CD4-positive, alpha-beta T cell (primary cell): ENCODE measurements around the gene FKBP15. TPM values are rescaled to one million over a fixed set of nuclear protein-coding genes. Genes with fewer than 3 reads are reported as not detected.

Experiments used
- ATAC-seq: fragments of 200-7000 bp; cut with Tn5 transposase; one replicate; pipeline ENCODE4 v1.10.0; 2022; ENCODE audit warnings: mild to moderate bottlenecking; ENCODE audit not compliant: poor library complexity
- CTCF ChIA-PET: fragments of 350-600 bp; sonication (Branson Sonifier 250); formaldehyde crosslinking; loops from one replicate; lab custom pipeline; 2021; ENCODE audit warnings: antibody characterized with exemption, inconsistent platforms; lab: Charles Lee
- POLR2A ChIA-PET: fragments of 350-600 bp; sonication (Branson Sonifier 250); formaldehyde crosslinking; loops from one replicate; lab custom pipeline; 2021; ENCODE audit warnings: antibody characterized with exemption, inconsistent platforms; lab: Charles Lee
- DNase-seq, 14 experiments: peaks; one replicate each; pipeline ENCODE4 v3.0.0-alpha.2; 2013 to 2020; ENCODE audit warnings: mixed read lengths in 2 of 14
- H3K27ac ChIP-seq, 2 donors: one replicate each; pipeline versions ENCODE4 v1.5.1 to v1.7.0; 2013; ENCODE audit warnings: low read length in 2 of 2, low read depth in 1 of 2, mild to moderate bottlenecking in 1 of 2
- H3K27me3 ChIP-seq, 2 experiments: 1 replicate in 1 of 2; 2 replicates in 1 of 2; pipeline versions ENCODE4 v1.6.1 to v1.7.0; 2013; ENCODE audit warnings: low read length in 2 of 2, control low read depth in 1 of 2, mild to moderate bottlenecking in 1 of 2, moderate library complexity in 1 of 2; ENCODE audit not compliant: insufficient read depth in 2 of 2, control insufficient read depth in 1 of 2
- H3K36me3 ChIP-seq: one replicate; pipeline ENCODE4 v1.6.1; 2013; ENCODE audit warnings: low read length, control low read depth; ENCODE audit not compliant: insufficient read depth
- H3K4me1 ChIP-seq: one replicate; pipeline ENCODE4 v1.6.1; 2013; ENCODE audit warnings: low read length, control low read depth; ENCODE audit not compliant: insufficient read depth
- H3K4me3 ChIP-seq: one replicate; pipeline ENCODE4 v1.5.1; 2013; ENCODE audit warnings: mild to moderate bottlenecking, low read length, moderate library complexity
- H3K9me3 ChIP-seq, 2 experiments: 1 replicate in 1 of 2; 2 replicates in 1 of 2; pipeline versions ENCODE4 v1.6.1 to v1.7.0; 2013; ENCODE audit warnings: low read length in 2 of 2, mild to moderate bottlenecking in 2 of 2, control low read depth in 1 of 2, moderate library complexity in 1 of 2; ENCODE audit not compliant: control insufficient read depth in 1 of 2, insufficient read depth in 1 of 2
- H3K27ac Mint-ChIP-seq: one replicate; pipeline ENCODE4 v1.8.0; 2020; ENCODE audit warnings: mixed read lengths
- H3K27me3 Mint-ChIP-seq: one replicate; pipeline ENCODE4 v1.8.0; 2021; ENCODE audit warnings: mixed read lengths
- H3K36me3 Mint-ChIP-seq: one replicate; pipeline ENCODE4 v1.8.0; 2021; ENCODE audit warnings: low read depth, mixed read lengths
- H3K4me1 Mint-ChIP-seq: one replicate; pipeline ENCODE4 v1.8.0; 2021; ENCODE audit warnings: low read depth, mixed read lengths
- H3K4me3 Mint-ChIP-seq: one replicate; pipeline ENCODE4 v1.8.0; 2020; ENCODE audit warnings: mild to moderate bottlenecking, mixed read lengths
- H3K9me3 Mint-ChIP-seq: one replicate; pipeline ENCODE4 v1.8.0; 2020; ENCODE audit warnings: mixed read lengths
- intact Hi-C, 2 experiments: fragments of 100-400 bp; cut with DNase I in 1 of 2; cut with micrococcal nuclease in 1 of 2; formaldehyde crosslinking; loops; one replicate each; pipeline versions ENCODE4 v1.15.1 to v1.9.0; 2023 to 2025; cut with DNase I, micrococcal nuclease
- total RNA-seq, 174 experiments: library from RNA in 2 of 174; stranded (reverse) in 2 of 174; gene quantifications; one replicate each; pipeline ENCODE4 v1.2.3 and lab custom pipeline; 2021 to 2026
- TF ChIP-seq, protein P1 (sequence below): fragments of 200-600 bp; IDR thresholded peaks from one replicate; pipeline ENCODE4 v1.8.0; 2022; ENCODE audit warnings: antibody characterized with exemption, mild to moderate bottlenecking

Gene FKBP15
- total RNA-seq, 2 experiments from 2014 or later = 11.9 to 14.2 TPM

- Histone ChIP-seq H3K4me1 (no peaks in the 10 kb centered on the region), H3K27me3 (no peaks in the 10 kb centered on the region), H3K36me3 (peaks cover 86% of the 10 kb centered on the region), H3K9me3 (no peaks in the 10 kb centered on the region), H3K4me3 (no peak overlapping the region), H3K27ac (no peak overlapping the region)
- Mint-ChIP-seq H3K9me3 (no peaks in the 10 kb centered on the region), H3K4me3 (no peak overlapping the region), H3K4me1 (no peaks in the 10 kb centered on the region), H3K36me3 (peaks cover 97% of the 10 kb centered on the region), H3K27me3 (no peaks in the 10 kb centered on the region), H3K27ac (no peak overlapping the region)
- intact Hi-C loops = no loop called here
- CTCF ChIA-PET = interaction anchor here (1.8 kb wide), 1 partner anchor 15 kb away, joined by 5 read pairs; no protein-coding TSS in a partner anchor
- TF ChIP-seq, protein P1, sequence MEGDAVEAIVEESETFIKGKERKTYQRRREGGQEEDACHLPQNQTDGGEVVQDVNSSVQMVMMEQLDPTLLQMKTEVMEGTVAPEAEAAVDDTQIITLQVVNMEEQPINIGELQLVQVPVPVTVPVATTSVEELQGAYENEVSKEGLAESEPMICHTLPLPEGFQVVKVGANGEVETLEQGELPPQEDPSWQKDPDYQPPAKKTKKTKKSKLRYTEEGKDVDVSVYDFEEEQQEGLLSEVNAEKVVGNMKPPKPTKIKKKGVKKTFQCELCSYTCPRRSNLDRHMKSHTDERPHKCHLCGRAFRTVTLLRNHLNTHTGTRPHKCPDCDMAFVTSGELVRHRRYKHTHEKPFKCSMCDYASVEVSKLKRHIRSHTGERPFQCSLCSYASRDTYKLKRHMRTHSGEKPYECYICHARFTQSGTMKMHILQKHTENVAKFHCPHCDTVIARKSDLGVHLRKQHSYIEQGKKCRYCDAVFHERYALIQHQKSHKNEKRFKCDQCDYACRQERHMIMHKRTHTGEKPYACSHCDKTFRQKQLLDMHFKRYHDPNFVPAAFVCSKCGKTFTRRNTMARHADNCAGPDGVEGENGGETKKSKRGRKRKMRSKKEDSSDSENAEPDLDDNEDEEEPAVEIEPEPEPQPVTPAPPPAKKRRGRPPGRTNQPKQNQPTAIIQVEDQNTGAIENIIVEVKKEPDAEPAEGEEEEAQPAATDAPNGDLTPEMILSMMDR = no peak
- no peak for ATAC-seq
- DNase-seq = no peak
- POLR2A ChIA-PET = interaction anchor here (1.0 kb wide), 1 partner anchor 29 kb away, joined by 3 read pairs; the partner anchor contains the start of gene SLC31A2
Observed at GRCh38 chr9:113179839-113180238, 41.2 kb downstream of the FKBP15 start.

- ChIA-PET CTCF (no interaction called here), POLR2A (no interaction called here)
- Histone ChIP-seq H3K27ac (no peak overlapping the region), H3K36me3 (peaks cover 84% of the 10 kb centered on the region), H3K27me3 (no peaks in the 10 kb centered on the region), H3K9me3 (no peaks in the 10 kb centered on the region), H3K4me3 (no peak overlapping the region), H3K4me1 (no peaks in the 10 kb centered on the region)
- H3K9me3 Mint-ChIP-seq = no peaks in the 10 kb centered on the region
- H3K4me1 Mint-ChIP-seq = no peaks in the 10 kb centered on the region
- peaks cover 95% of the 10 kb centered on the region for H3K36me3 Mint-ChIP-seq
- ATAC-seq (no peak), DNase-seq (no peak)
- TF ChIP-seq, protein P1 = no peak
- intact Hi-C loops = no loop called here
- H3K4me3 Mint-ChIP-seq = no peak overlapping the region
- no peak overlapping the region for H3K27ac Mint-ChIP-seq
- H3K27me3 Mint-ChIP-seq = no peaks in the 10 kb centered on the region
Observed at GRCh38 chr9:113178087-113178486, 43.0 kb downstream of the FKBP15 start.

DNA sequence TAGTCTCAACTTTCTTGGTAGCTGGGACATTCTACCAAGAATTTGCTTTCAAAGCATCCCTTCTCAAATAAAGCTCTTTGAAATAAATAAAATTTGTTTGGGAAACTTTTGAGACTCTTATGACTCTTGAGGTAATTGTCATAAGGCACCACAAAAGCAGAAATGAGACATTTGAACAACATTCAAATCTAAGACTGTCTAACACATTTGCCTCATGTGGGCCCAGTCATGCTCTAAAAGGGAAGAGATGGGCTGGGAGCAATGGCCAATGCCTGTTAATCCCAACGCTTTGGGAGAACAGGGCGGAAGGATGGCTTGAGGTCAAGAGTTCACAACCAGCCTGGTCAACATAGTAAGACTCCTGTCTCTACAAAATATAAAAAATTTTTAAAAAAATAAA, 43.8 kb downstream of the FKBP15 start:
- TF ChIP-seq, protein P1 = no peak
- DNase-seq (no peak), ATAC-seq (no peak)
- Mint-ChIP-seq H3K36me3 (peaks cover 95% of the 10 kb centered on the region), H3K4me3 (no peak overlapping the region), H3K9me3 (no peaks in the 10 kb centered on the region), H3K4me1 (no peaks in the 10 kb centered on the region), H3K27me3 (no peaks in the 10 kb centered on the region), H3K27ac (no peak overlapping the region)
- Histone ChIP-seq H3K4me1 (no peaks in the 10 kb centered on the region), H3K9me3 (no peaks in the 10 kb centered on the region), H3K27me3 (no peaks in the 10 kb centered on the region), H3K36me3 (peaks cover 84% of the 10 kb centered on the region), H3K4me3 (no peak overlapping the region), H3K27ac (no peak overlapping the region)
- intact Hi-C loops = no loop called here
- POLR2A ChIA-PET = no interaction called here
- CTCF ChIA-PET = no interaction called here
